Sigmoid colon (tissue), 4 donors: ENCODE results near the gene FAM234A.

Source experiments
- CTCF ChIP-seq, 4 experiments: fragments of 450-650 bp in 3 of 4; fragments of 200-600 bp in 1 of 4; IDR thresholded peaks; one replicate each; pipeline ENCODE4 v1.5.1; 2016 to 2019; ENCODE audit warnings: antibody characterized with exemption in 4 of 4, mild to moderate bottlenecking in 3 of 4, moderate library complexity in 2 of 4
- EP300 ChIP-seq, 4 donors: sonication (generic); formaldehyde crosslinking; IDR thresholded peaks; one replicate each; pipeline ENCODE4 v1.6.1; 2017; ENCODE audit warnings: antibody characterized with exemption in 4 of 4
- POLR2A ChIP-seq, 2 donors: fragments of 450-650 bp; IDR thresholded peaks; one replicate each; pipeline ENCODE4 v1.6.1; 2016; ENCODE audit warnings: antibody characterized with exemption in 2 of 2, mild to moderate bottlenecking in 2 of 2, moderate library complexity in 2 of 2
- POLR2AphosphoS5 ChIP-seq, 4 donors: sonication (generic); formaldehyde crosslinking; IDR thresholded peaks; one replicate each; pipeline ENCODE4 v1.6.1; 2017; ENCODE audit warnings: antibody characterized with exemption in 4 of 4

- no peak for TF ChIP-seq CTCF (IDR thresholded peaks at IDR 0.05)
- TF ChIP-seq EP300 (IDR thresholded peaks at IDR 0.05) = no peak
- TF ChIP-seq POLR2A (IDR thresholded peaks at IDR 0.05) = no peak
- peak in 1 of 4 donors; percentile 30 for TF ChIP-seq POLR2AphosphoS5 (IDR thresholded peaks at IDR 0.05)
These were observed 5.3 kb downstream of the FAM234A start for GRCh38 chr16:239948-240277.
